Measurements from ENCODE around the gene DROSHA.

GRCh38 chr5:31516802-31517201 lies 15.1 kb downstream of the DROSHA start:
- TF ChIP-seq, protein P1, sequence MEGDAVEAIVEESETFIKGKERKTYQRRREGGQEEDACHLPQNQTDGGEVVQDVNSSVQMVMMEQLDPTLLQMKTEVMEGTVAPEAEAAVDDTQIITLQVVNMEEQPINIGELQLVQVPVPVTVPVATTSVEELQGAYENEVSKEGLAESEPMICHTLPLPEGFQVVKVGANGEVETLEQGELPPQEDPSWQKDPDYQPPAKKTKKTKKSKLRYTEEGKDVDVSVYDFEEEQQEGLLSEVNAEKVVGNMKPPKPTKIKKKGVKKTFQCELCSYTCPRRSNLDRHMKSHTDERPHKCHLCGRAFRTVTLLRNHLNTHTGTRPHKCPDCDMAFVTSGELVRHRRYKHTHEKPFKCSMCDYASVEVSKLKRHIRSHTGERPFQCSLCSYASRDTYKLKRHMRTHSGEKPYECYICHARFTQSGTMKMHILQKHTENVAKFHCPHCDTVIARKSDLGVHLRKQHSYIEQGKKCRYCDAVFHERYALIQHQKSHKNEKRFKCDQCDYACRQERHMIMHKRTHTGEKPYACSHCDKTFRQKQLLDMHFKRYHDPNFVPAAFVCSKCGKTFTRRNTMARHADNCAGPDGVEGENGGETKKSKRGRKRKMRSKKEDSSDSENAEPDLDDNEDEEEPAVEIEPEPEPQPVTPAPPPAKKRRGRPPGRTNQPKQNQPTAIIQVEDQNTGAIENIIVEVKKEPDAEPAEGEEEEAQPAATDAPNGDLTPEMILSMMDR (IDR thresholded peaks at IDR 0.05; ENCODE audit: borderline replicate concordance, extremely low read depth, low read length, poor library complexity, severe bottlenecking): no peak
- no peak for TF ChIP-seq EZH2 (IDR thresholded peaks at IDR 0.05; ENCODE audit: borderline replicate concordance, low read depth, low read length, severe bottlenecking)

All from DND-41 (cell line).